ENCODE results near the gene ALG9. TPM values are rescaled to one million over a fixed set of nuclear protein-coding genes. Genes with fewer than 3 reads are reported as not detected.

ALG9 gene
- total RNA-seq = 10 to 100 TPM; 30.6 to 37.1 (median 35.4) TPM
- 25.5 TPM for total RNA-seq (2013)

GRCh38 chr11:111870886-111871692, at the start of gene ALG9:
ALG9 (minus strand) TSS chr11:111871581; CDS start chr11:111871482, 99 bp downstream.
- Histone ChIP-seq H3K4me3 (ENCODE audit: low read length) (peak within 1 kb of the TSS; percentile 63), H3K27me3 (ENCODE audit: control insufficient read depth, insufficient read depth, low read length) (no peaks in the 10 kb centered on the region), H3K36me3 (ENCODE audit: control insufficient read depth, insufficient read depth, low read length) (peaks cover 16% of the 10 kb centered on the region), H3K27ac (ENCODE audit: low read length) (peak within 1 kb of the TSS; percentile 73), H3K4me1 (ENCODE audit: control insufficient read depth, insufficient read depth, low read length) (peaks cover 9% of the 10 kb centered on the region), H3K9me3 (ENCODE audit: control insufficient read depth, insufficient read depth, low read length) (no peaks in the 10 kb centered on the region)
- Mint-ChIP-seq H3K36me3 (no peaks in the 10 kb centered on the region), H3K27me3 (ENCODE audit: low read depth in 2 of 2) (no peaks in the 10 kb centered on the region), H3K4me1 (peaks cover 14 to 19% of the 10 kb centered on the region in 2 donors), H3K4me3 (peak within 1 kb of the TSS; percentile 86), H3K27ac (peak within 1 kb of the TSS; percentile 86 to 94), H3K9me3 (no peaks in the 10 kb centered on the region)
- intact Hi-C loops (cut with micrococcal nuclease) = loop anchor here (1.0 to 2.0 kb wide), 3 partner anchors 8 to 204 kb away; partner anchors contain the start of genes CFAP68, FDXACB1, NKAPD1 and PIH1D2
- no peak for TF ChIP-seq CTCF (IDR thresholded peaks at IDR 0.05)
- WGBS (ENCODE audit: insufficient coverage) = under 1% methylated on average over 51 of the region's 51 CpGs
- DNase-seq (peak; percentile 87 to 93), ATAC-seq (peak; percentile 87 to 90 (median 88))

- DNase-seq = no peak
- no CpG with 5 or more reads among the region's 2 CpGs for WGBS (ENCODE audit: insufficient coverage)
- Mint-ChIP-seq H3K9me3 (no peaks in the 10 kb centered on the region), H3K27ac (no peak overlapping the region), H3K4me3 (no peak overlapping the region), H3K27me3 (ENCODE audit: low read depth in 2 of 2) (peaks cover 29 to 37% of the 10 kb centered on the region in 2 donors), H3K4me1 (peaks cover 0 to 2% of the 10 kb centered on the region in 2 donors), H3K36me3 (no peaks in the 10 kb centered on the region)
- Histone ChIP-seq H3K27me3 (ENCODE audit: control insufficient read depth, insufficient read depth, low read length) (no peaks in the 10 kb centered on the region), H3K9me3 (ENCODE audit: control insufficient read depth, insufficient read depth, low read length) (no peaks in the 10 kb centered on the region), H3K4me1 (ENCODE audit: control insufficient read depth, insufficient read depth, low read length) (no peaks in the 10 kb centered on the region), H3K36me3 (ENCODE audit: control insufficient read depth, insufficient read depth, low read length) (no peaks in the 10 kb centered on the region), H3K4me3 (ENCODE audit: low read length) (no peak overlapping the region), H3K27ac (ENCODE audit: low read length) (no peak overlapping the region)
- TF ChIP-seq CTCF (IDR thresholded peaks at IDR 0.05) = no peak
- no peak for ATAC-seq
- intact Hi-C loops (cut with micrococcal nuclease) = no loop called here
These were observed 49.5 kb upstream of the ALG9 start for GRCh38 chr11:111920908-111921307.

DNA sequence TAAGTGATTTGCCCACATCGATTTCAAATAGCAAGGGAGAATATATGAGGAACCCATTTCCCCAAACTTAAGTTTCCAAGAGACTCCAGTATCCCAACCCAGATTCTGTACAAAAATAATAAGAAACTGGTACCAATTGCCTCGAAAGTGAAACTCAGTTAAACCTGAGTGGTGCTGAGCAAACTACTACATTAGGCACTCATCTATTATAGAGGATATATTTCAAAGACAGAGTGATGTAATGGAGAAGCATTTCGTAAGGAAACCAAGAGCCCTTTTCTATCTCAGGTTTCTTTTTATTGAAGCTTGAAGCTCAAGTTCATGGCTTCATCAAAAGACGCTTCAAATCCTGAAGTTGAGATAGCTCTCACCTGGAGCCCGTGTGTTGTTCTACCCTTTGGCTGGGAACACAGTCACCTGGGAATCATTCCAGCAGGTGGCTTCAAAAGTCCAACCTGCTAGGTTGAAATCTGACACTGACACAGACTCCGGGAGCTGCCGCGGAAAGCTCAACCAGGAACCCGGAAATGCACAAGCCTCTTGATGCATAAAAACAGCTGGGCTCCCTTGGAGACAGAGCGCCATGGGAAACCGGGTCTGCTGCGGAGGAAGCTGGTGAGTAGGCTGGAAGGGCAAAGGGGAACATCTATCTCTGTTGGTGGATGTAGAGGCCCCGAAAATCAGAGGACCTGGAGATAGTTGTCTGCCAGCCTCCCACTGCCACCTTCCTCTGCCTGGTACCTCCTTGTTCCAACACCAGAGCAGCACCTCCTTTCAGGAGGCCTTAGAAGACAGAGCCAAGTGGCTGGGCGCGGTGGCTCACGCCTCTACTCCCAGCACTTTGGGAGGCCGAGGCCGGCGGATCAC, 47.2 kb upstream of the ALG9 start, which contains the start of gene C11orf52:
C11orf52 (plus strand) TSS at position 524 of the 867 bp plus-strand sequence; CDS start at position 584, 60 bp downstream.
- TF ChIP-seq CTCF (IDR thresholded peaks at IDR 0.05) = no peak
- 81% methylated on average over 17 of the region's 19 CpGs for WGBS (ENCODE audit: insufficient coverage)
- H3K4me3 ChIP-seq (ENCODE audit: low read length) = no peak within 1 kb of the TSS
- H3K4me3 Mint-ChIP-seq = no peak within 1 kb of the TSS
- H3K36me3 Mint-ChIP-seq = no peaks in the 10 kb centered on the region
- no peaks in the 10 kb centered on the region for H3K4me1 ChIP-seq (ENCODE audit: control insufficient read depth, insufficient read depth, low read length)
- ATAC-seq = no peak
- no peaks in the 10 kb centered on the region for H3K36me3 ChIP-seq (ENCODE audit: control insufficient read depth, insufficient read depth, low read length)
- no peak within 1 kb of the TSS for H3K27ac ChIP-seq (ENCODE audit: low read length)
- DNase-seq = no peak
- intact Hi-C loops (cut with micrococcal nuclease) = no loop called here
- H3K9me3 Mint-ChIP-seq = no peaks in the 10 kb centered on the region
- H3K27me3 Mint-ChIP-seq (ENCODE audit: low read depth in 2 of 2) = peaks cover 31 to 33% of the 10 kb centered on the region in 2 donors
- peaks cover 8% of the 10 kb centered on the region for H3K27me3 ChIP-seq (ENCODE audit: control insufficient read depth, insufficient read depth, low read length)
- no peak within 1 kb of the TSS for H3K27ac Mint-ChIP-seq
- no peaks in the 10 kb centered on the region for H3K9me3 ChIP-seq (ENCODE audit: control insufficient read depth, insufficient read depth, low read length)
- H3K4me1 Mint-ChIP-seq = no peaks in the 10 kb centered on the region

Data from natural killer cell (primary cell).